SK-N-SH treated with all-trans-retinoic acid at 6 μM for 48 hours (cell line): ENCODE data around the gene SLC25A10.

Experiments
- ATAC-seq: fragments of 200-7000 bp; cut with Tn5 transposase; 3 replicates; pipeline ENCODE4 v1.9.1; 2020; ENCODE audit warnings: mild to moderate bottlenecking, moderate library complexity
- ARNTL ChIP-seq: fragments of 450-650 bp; formaldehyde crosslinking; IDR thresholded peaks from 2 replicates; pipeline ENCODE4 v1.5.0; 2020; ENCODE audit warnings: low read depth, mild to moderate bottlenecking, moderate library complexity, borderline replicate concordance
- CREB5 ChIP-seq: fragments of 250-450 bp; sonication (Bioruptor Pico); IDR thresholded peaks from 2 replicates; pipeline ENCODE4 v1.5.1; 2020; ENCODE audit warnings: low read depth, mild to moderate bottlenecking, moderate library complexity
- CSDC2 ChIP-seq: fragments of 250-450 bp; sonication (Bioruptor Pico); IDR thresholded peaks from 2 replicates; pipeline ENCODE4 v1.5.0; 2020; ENCODE audit warnings: mild to moderate bottlenecking, moderate library complexity
- CSRNP3 ChIP-seq: fragments of 250-450 bp; sonication (Bioruptor Pico); IDR thresholded peaks from 2 replicates; pipeline ENCODE4 v1.5.1; 2021; ENCODE audit warnings: mild to moderate bottlenecking, moderate library complexity
- ESRRG ChIP-seq: fragments of 250-450 bp; sonication (Bioruptor Pico); IDR thresholded peaks from 2 replicates; pipeline ENCODE4 v1.6.1; 2021; ENCODE audit warnings: mild to moderate bottlenecking
- GLIS3 ChIP-seq: fragments of 250-450 bp; sonication (Bioruptor Pico); IDR thresholded peaks from 2 replicates; pipeline ENCODE4 v1.5.0; 2020; ENCODE audit warnings: mild to moderate bottlenecking, moderate library complexity
- OSR1 ChIP-seq: fragments of 250-450 bp; sonication (Bioruptor Pico); IDR thresholded peaks from 2 replicates; pipeline ENCODE4 v1.8.0; 2022; ENCODE audit warnings: moderate library complexity, mild to moderate bottlenecking, inconsistent platforms
- PATZ1 ChIP-seq: fragments of 250-450 bp; sonication (Bioruptor Pico); IDR thresholded peaks from 2 replicates; pipeline ENCODE4 v1.8.0; 2020; ENCODE audit warnings: mild to moderate bottlenecking, moderate library complexity, borderline replicate concordance
- PPARA ChIP-seq: fragments of 250-450 bp; sonication (Bioruptor Pico); IDR thresholded peaks from 2 replicates; pipeline ENCODE4 v1.5.0; 2020; ENCODE audit warnings: mild to moderate bottlenecking, borderline replicate concordance
- RARB ChIP-seq: fragments of 250-450 bp; sonication (Bioruptor Pico); IDR thresholded peaks from 2 replicates; pipeline ENCODE4 v1.8.0; 2021; ENCODE audit warnings: mild to moderate bottlenecking, moderate library complexity
- SNAI2 ChIP-seq: fragments of 250-450 bp; sonication (Bioruptor Pico); IDR thresholded peaks from 2 replicates; pipeline ENCODE4 v1.5.0; 2020; ENCODE audit warnings: mild to moderate bottlenecking, moderate library complexity
- TOX ChIP-seq: fragments of 250-450 bp; sonication (Bioruptor Pico); IDR thresholded peaks from 2 replicates; pipeline ENCODE4 v1.8.0; 2021; ENCODE audit warnings: mild to moderate bottlenecking, moderate library complexity, borderline replicate concordance
- TSHZ2 ChIP-seq: fragments of 250-450 bp; sonication (Bioruptor Pico); IDR thresholded peaks from 2 replicates; pipeline ENCODE4 v1.5.0; 2020; ENCODE audit warnings: mild to moderate bottlenecking, moderate library complexity
- ZC3H10 ChIP-seq: fragments of 250-450 bp; sonication (Bioruptor Pico); IDR thresholded peaks from 2 replicates; pipeline ENCODE4 v1.5.1; 2021; ENCODE audit warnings: mild to moderate bottlenecking, moderate library complexity
- ZFP30 ChIP-seq: fragments of 450-650 bp; formaldehyde crosslinking; IDR thresholded peaks from 2 replicates; pipeline ENCODE4 v1.5.0; 2022; ENCODE audit warnings: mild to moderate bottlenecking, moderate library complexity
- ZNF70 ChIP-seq: fragments of 450-650 bp; formaldehyde crosslinking; IDR thresholded peaks from 2 replicates; pipeline ENCODE4 v1.5.0; 2020; ENCODE audit warnings: mild to moderate bottlenecking, moderate library complexity
- ZNF8 ChIP-seq: fragments of 450-650 bp; formaldehyde crosslinking; IDR thresholded peaks from 2 replicates; pipeline ENCODE4 v1.5.0; 2020; ENCODE audit warnings: mild to moderate bottlenecking, moderate library complexity

The SLC25A10 gene

GRCh38 chr17:81691196-81691595 lies 20.9 kb upstream of the SLC25A10 start (continued):
- TF ChIP-seq PATZ1 (CRISPR knock-in tag), result no peak
- no peak for TF ChIP-seq ZC3H10 (CRISPR knock-in tag)
- TF ChIP-seq ESRRG (CRISPR knock-in tag), result no peak
- TF ChIP-seq ARNTL (CRISPR knock-in tag), result no peak
- TF ChIP-seq GLIS3 (CRISPR knock-in tag), result no peak

GRCh38 chr17:81691608-81692007 lies 20.5 kb upstream of the SLC25A10 start:
- no peak for ATAC-seq
- no peak for TF ChIP-seq ZNF70 (CRISPR knock-in tag)
- no peak for TF ChIP-seq TOX (CRISPR knock-in tag)
- no peak for TF ChIP-seq ZNF8
- no peak for TF ChIP-seq SNAI2 (CRISPR knock-in tag)
- no peak for TF ChIP-seq ZFP30
- TF ChIP-seq PPARA (CRISPR knock-in tag), result no peak
- no peak for TF ChIP-seq GLIS3 (CRISPR knock-in tag)
- no peak for TF ChIP-seq ARNTL (CRISPR knock-in tag)
- no peak for TF ChIP-seq CREB5 (CRISPR knock-in tag)
- TF ChIP-seq ZC3H10 (CRISPR knock-in tag), result no peak
- TF ChIP-seq CSDC2 (CRISPR knock-in tag), result no peak
- no peak for TF ChIP-seq CSRNP3 (CRISPR knock-in tag)
- TF ChIP-seq OSR1 (CRISPR knock-in tag), result no peak

GRCh38 chr17:81693509-81694210 lies 18.4 kb upstream of the SLC25A10 start:
- TF ChIP-seq ZNF70 (CRISPR knock-in tag) (no peak), SNAI2 (CRISPR knock-in tag) (no peak), ARNTL (CRISPR knock-in tag) (no peak), CREB5 (CRISPR knock-in tag) (no peak), CSDC2 (CRISPR knock-in tag) (no peak), PATZ1 (CRISPR knock-in tag) (no peak), RARB (CRISPR knock-in tag) (no peak), PPARA (CRISPR knock-in tag) (no peak), ZNF8 (no peak), ZC3H10 (CRISPR knock-in tag) (no peak), ZFP30 (no peak), TOX (CRISPR knock-in tag) (no peak), TSHZ2 (CRISPR knock-in tag) (no peak), GLIS3 (CRISPR knock-in tag) (no peak)
- ATAC-seq, result peak; percentile 3; the same call in 1 of the 3 replicates
